ENCODE results near the gene CHRNA9.

GRCh38 chr4:40403081-40403480 is 67.9 kb downstream of the CHRNA9 start:
- TF ChIP-seq CTCF (IDR thresholded peaks at IDR 0.05) (no peak), POLR2A (IDR thresholded peaks at IDR 0.05) (no peak)

Measured in heart left ventricle (tissue), 13 donors.